ENCODE measurements around the gene WDR45. TPM values are rescaled to one million over a fixed set of nuclear protein-coding genes. Genes with fewer than 3 reads are reported as not detected.

The WDR45 gene
- total and polyA plus RNA-seq, 7 donors, result 49.5 to 102 (median 78.5) TPM

DNA sequence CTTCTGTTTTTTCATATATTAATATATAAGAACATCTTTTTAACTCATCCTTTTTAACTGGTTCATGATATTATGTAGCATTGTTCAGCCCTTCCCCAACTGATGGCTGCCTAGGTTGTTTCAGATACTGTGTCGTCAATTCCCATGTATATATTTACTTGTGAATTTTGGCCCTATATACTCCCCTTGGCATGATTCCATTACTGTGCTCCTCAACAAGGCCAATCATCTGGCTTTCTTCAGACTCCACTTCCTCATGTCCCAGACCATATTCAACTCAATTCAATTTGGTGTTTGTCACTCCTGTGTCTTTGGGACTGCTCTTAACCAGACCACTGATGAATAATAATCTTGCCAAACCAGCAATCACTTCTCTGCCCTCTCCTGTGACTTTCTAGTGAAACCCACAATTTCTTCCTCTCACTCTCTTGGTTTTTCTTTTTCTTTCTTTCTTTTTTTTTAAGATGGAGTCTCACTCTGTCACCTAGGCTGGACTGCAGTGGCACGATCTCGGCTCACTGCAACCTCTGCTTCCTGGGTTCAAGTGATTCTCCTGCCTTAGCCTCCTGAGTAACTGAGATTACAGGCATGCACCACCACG, 2.7 kb upstream of the WDR45 start:
- WGBS, 2 donors, result 59 to 80% methylated on average over 4 of the region's 4 CpGs
- intact Hi-C loops (cut with DNase I), result no loop called here

DNA sequence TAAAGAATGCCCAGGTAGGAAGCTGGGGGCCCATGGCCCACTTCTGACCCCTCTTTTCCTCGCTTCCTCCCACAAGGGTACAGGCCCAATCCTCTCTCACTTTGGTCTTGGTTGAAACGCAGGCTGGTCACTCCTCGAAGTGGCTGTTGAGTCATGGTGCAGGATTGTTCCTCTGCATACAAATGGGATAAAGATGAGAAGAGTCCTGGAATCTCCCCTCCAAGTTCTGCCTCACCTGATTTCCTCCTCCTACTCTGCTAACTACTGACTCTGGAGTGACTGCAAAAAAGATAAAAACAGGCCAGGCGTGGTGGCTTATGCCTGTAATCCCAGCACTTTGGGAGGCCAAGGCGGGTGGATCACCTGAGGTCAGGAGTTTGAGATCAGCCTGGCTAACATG, 1.7 kb downstream of the WDR45 start:
- no peak for DNase-seq
- 89 to 93% methylated on average over 5 of the region's 5 CpGs for WGBS, 2 donors
- peaks cover 0 to 24% (median 15%) of the 10 kb centered on the region in 4 donors for H3K4me1 ChIP-seq

More for the DNA sequence above, 2.7 kb upstream of the WDR45 start:
- no peak for DNase-seq
- H3K9me3 ChIP-seq, result no peaks in the 10 kb centered on the region
- no peak overlapping the region for H3K4me3 ChIP-seq
- H3K27ac ChIP-seq, result no peak overlapping the region
- TF ChIP-seq POLR2AphosphoS5 (IDR thresholded peaks at IDR 0.05) (no peak), EP300 (IDR thresholded peaks at IDR 0.05) (no peak), POLR2A (IDR thresholded peaks at IDR 0.05) (no peak)
- TF ChIP-seq, protein P1, sequence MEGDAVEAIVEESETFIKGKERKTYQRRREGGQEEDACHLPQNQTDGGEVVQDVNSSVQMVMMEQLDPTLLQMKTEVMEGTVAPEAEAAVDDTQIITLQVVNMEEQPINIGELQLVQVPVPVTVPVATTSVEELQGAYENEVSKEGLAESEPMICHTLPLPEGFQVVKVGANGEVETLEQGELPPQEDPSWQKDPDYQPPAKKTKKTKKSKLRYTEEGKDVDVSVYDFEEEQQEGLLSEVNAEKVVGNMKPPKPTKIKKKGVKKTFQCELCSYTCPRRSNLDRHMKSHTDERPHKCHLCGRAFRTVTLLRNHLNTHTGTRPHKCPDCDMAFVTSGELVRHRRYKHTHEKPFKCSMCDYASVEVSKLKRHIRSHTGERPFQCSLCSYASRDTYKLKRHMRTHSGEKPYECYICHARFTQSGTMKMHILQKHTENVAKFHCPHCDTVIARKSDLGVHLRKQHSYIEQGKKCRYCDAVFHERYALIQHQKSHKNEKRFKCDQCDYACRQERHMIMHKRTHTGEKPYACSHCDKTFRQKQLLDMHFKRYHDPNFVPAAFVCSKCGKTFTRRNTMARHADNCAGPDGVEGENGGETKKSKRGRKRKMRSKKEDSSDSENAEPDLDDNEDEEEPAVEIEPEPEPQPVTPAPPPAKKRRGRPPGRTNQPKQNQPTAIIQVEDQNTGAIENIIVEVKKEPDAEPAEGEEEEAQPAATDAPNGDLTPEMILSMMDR (IDR thresholded peaks at IDR 0.05), result no peak
- peaks cover 0 to 6% (median 2%) of the 10 kb centered on the region in 4 donors for H3K36me3 ChIP-seq
- H3K4me1 ChIP-seq, result peaks cover 0 to 10% (median 7%) of the 10 kb centered on the region in 4 donors
- H3K27me3 ChIP-seq, result no peaks in the 10 kb centered on the region

DNA sequence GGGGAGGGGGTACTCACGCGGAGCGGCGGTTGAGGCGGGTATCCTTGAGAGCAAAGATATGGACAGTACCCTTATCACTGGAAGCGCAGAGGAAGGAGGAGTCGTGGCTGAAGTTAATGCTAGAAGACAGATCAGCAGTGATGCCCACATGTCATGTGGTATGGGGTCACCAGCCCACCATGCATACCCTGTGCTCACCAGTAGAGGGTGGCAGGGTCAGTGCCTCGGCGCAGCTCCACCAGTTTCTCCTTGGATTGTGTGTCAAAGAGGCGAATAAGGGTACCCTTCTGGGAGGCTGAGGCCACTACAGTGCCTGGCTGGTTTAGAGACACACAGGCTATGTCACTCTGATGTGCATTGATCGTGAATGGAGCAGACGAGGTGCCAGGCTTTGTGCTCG, 4.3 kb downstream of the WDR45 start:
- DNase-seq, result no peak
- TF ChIP-seq, protein P1 (IDR thresholded peaks at IDR 0.05), result no peak
- no peak for TF ChIP-seq EP300 (IDR thresholded peaks at IDR 0.05)
- TF ChIP-seq POLR2A (IDR thresholded peaks at IDR 0.05), result no peak
- TF ChIP-seq POLR2AphosphoS5 (IDR thresholded peaks at IDR 0.05), result no peak
- Histone ChIP-seq H3K9me3 (no peaks in the 10 kb centered on the region), H3K27me3 (no peaks in the 10 kb centered on the region), H3K27ac (no peak overlapping the region), H3K36me3 (peaks cover 0 to 18% (median 6%) of the 10 kb centered on the region in 4 donors), H3K4me1 (peaks cover 0 to 31% (median 23%) of the 10 kb centered on the region in 4 donors), H3K4me3 (no peak overlapping the region)
- intact Hi-C loops (cut with DNase I), result no loop called here
- 93 to 94% methylated on average over 13 of the region's 13 CpGs for WGBS, 2 donors

More for the DNA sequence above, 1.7 kb downstream of the WDR45 start:
- Histone ChIP-seq H3K27ac (peak overlapping the region in 1 of 4 donors; percentile 93), H3K9me3 (no peaks in the 10 kb centered on the region), H3K36me3 (peaks cover 0 to 18% (median 6%) of the 10 kb centered on the region in 4 donors), H3K4me3 (no peak overlapping the region), H3K27me3 (no peaks in the 10 kb centered on the region)
- intact Hi-C loops (cut with DNase I), result no loop called here
- TF ChIP-seq, protein P1 (IDR thresholded peaks at IDR 0.05), result no peak
- TF ChIP-seq POLR2AphosphoS5 (IDR thresholded peaks at IDR 0.05), result no peak
- TF ChIP-seq POLR2A (IDR thresholded peaks at IDR 0.05), result no peak
- no peak for TF ChIP-seq EP300 (IDR thresholded peaks at IDR 0.05)

DNA sequence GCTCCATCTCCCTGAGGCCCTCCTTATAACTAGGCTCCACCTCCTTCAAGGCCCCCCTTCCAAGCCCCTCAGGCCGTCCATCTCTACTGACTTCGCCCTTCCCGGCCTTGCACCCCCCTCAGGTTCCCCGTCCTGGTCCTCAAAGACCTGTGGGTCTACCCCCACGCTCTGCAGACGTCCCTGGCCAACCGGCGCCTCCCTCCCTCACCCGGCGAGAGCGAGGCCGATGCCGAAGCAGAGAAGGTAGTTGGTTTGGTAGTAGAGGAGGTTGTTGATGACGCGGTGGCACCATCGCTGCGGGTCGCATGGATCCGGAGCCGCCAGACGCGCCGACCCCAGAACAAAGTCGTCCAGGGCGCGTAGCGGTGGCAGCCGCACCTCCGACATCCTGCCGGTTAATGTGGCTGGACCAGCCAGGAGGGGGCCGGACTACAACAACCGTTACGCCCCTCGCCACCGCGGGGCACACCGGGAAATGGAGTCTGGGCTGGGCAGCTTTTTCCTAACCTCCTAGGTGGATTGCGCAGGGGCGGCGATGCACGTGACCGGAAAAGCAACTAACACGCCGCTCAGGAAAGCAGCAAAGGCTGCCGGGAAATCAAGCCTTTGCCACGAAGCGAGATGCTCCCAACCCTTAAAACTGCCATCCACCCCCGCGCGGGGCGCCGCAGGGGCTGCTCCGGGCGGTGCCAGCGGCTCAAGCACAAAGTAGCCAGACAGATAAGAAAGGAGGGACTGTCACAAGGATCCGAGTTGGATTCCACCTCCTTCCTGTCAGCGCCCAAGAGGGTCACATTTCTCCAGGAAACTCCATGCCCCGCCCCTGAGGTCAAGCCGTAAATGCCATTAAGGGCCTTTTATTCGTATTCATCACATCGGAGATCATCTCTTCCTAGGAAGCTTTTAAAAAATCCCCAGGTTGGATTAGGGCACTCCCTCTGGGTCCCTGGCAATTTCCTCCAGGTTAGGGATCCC, 5.8 kb downstream of the WDR45 start, which contains the start of gene PRAF2:
PRAF2 (minus strand) TSS at position 402 of the 975 bp plus-strand sequence; CDS start at position 387, 15 bp downstream.
- DNase-seq, result peak; percentile 97
- H3K36me3 ChIP-seq, result peaks cover 0 to 18% (median 6%) of the 10 kb centered on the region in 4 donors
- TF ChIP-seq POLR2AphosphoS5 (IDR thresholded peaks at IDR 0.05), result peak; percentile 75 to 89 (median 86)
- TF ChIP-seq, protein P1 (IDR thresholded peaks at IDR 0.05), result no peak
- 3 to 5% methylated on average over 61 of the region's 61 CpGs for WGBS, 2 donors
- no peaks in the 10 kb centered on the region for H3K9me3 ChIP-seq
- no peaks in the 10 kb centered on the region for H3K27me3 ChIP-seq
- peak within 1 kb of the TSS; percentile 35 to 60 (median 55) for H3K4me3 ChIP-seq
- intact Hi-C loops (cut with DNase I), result no loop called here
- peaks cover 0 to 26% (median 21%) of the 10 kb centered on the region in 4 donors for H3K4me1 ChIP-seq
- peak within 1 kb of the TSS; percentile 70 to 84 (median 76) for H3K27ac ChIP-seq
